Transverse colon (tissue), 4 donors: ENCODE results near the gene TOX4. TPM values are rescaled to one million over a fixed set of nuclear protein-coding genes. Genes with fewer than 3 reads are reported as not detected.

Experiments used
- DNase-seq: peaks from one replicate; pipeline ENCODE4 v3.0.0-alpha.2; 2019
- H3K27ac ChIP-seq, 4 donors: fragments of 200-600 bp; sonication (generic); 2 replicates each; pipeline ENCODE4 v1.5.1; 2016 to 2018; ENCODE audit warnings: inconsistent platforms in 4 of 4
- H3K27me3 ChIP-seq: fragments of 200-600 bp; sonication (generic); 2 replicates; pipeline ENCODE4 v1.5.1; 2017; ENCODE audit warnings: inconsistent platforms
- H3K36me3 ChIP-seq, 4 donors: fragments of 200-600 bp; sonication (generic); 2 replicates each; pipeline ENCODE4 v1.5.1; 2017 to 2019; ENCODE audit warnings: inconsistent platforms in 4 of 4
- H3K4me1 ChIP-seq, 4 donors: fragments of 200-600 bp; sonication (generic); 2 replicates each; pipeline ENCODE4 v1.5.1; 2017 to 2020; ENCODE audit warnings: inconsistent platforms in 4 of 4
- H3K4me3 ChIP-seq, 4 donors: fragments of 200-600 bp; sonication (generic); 1 replicate in 1 of 4; 2 replicates in 3 of 4; pipeline versions ENCODE4 v1.5.1 to v1.6.1; 2017 to 2019; ENCODE audit warnings: inconsistent platforms in 4 of 4
- H3K9me3 ChIP-seq, 2 donors: fragments of 200-600 bp; sonication (generic); 2 replicates each; pipeline ENCODE4 v1.5.1; 2017 to 2019; ENCODE audit warnings: inconsistent platforms in 2 of 2
- EP300 ChIP-seq: sonication (generic); formaldehyde crosslinking; IDR thresholded peaks from one replicate; pipeline ENCODE4 v1.6.1; 2017; ENCODE audit warnings: antibody characterized with exemption, low read depth
- POLR2A ChIP-seq: fragments of 450-650 bp; IDR thresholded peaks from one replicate; pipeline ENCODE4 v1.6.1; 2016; ENCODE audit warnings: antibody characterized with exemption, mild to moderate bottlenecking, moderate library complexity
- POLR2AphosphoS5 ChIP-seq, 3 donors: sonication (generic); formaldehyde crosslinking; IDR thresholded peaks; one replicate each; pipeline ENCODE4 v1.6.1; 2016; ENCODE audit warnings: antibody characterized with exemption in 3 of 3
- WGBS, 2 donors: methylation state at CpG; one replicate each; pipeline ENCODE4 v1.1.5; 2018; ENCODE audit warnings: low coverage in 1 of 2; 5-methylcytosine and 5-hydroxymethylcytosine counted together
- in situ Hi-C, 4 donors: fragments of 200-750 bp; cut with MboI; loops; one replicate each; pipeline versions ENCODE4 v1.15.0 to v1.15.1; 2017; ENCODE audit warnings: low sequenced_read_pairs in 3 of 4, low pct_ligation_motif_present in 1 of 4, low pct_unique_long_range_greater_than_20kb in 1 of 4
- intact Hi-C: fragments of 100-400 bp; cut with DNase I; formaldehyde crosslinking; loops from one replicate; pipeline ENCODE4 v1.15.1; 2023; ENCODE audit warnings: low total_unique reads
- total RNA-seq, 4 donors: library from RNA; depleted of rRNA; stranded (reverse); fragments of >200 nt; gene quantifications; one replicate each; pipeline ENCODE4 v1.1.0, GENCODE V29; 2016
- TF ChIP-seq, protein P1 (sequence below), 5 experiments: fragments of 200-600 bp in 3 of 5; fragments of 450-650 bp in 2 of 5; sonication (generic) in 3 of 5; IDR thresholded peaks; 1 replicate in 2 of 5; 2 replicates in 3 of 5; pipeline ENCODE4 v1.5.1; 2016 to 2017; ENCODE audit warnings: antibody characterized with exemption in 5 of 5, inconsistent platforms in 3 of 5, mild to moderate bottlenecking in 2 of 5, moderate library complexity in 1 of 5

The TOX4 gene
- total RNA-seq, 4 donors from 2014 or later, result 30.8 to 76.7 (median 51.5) TPM

DNA sequence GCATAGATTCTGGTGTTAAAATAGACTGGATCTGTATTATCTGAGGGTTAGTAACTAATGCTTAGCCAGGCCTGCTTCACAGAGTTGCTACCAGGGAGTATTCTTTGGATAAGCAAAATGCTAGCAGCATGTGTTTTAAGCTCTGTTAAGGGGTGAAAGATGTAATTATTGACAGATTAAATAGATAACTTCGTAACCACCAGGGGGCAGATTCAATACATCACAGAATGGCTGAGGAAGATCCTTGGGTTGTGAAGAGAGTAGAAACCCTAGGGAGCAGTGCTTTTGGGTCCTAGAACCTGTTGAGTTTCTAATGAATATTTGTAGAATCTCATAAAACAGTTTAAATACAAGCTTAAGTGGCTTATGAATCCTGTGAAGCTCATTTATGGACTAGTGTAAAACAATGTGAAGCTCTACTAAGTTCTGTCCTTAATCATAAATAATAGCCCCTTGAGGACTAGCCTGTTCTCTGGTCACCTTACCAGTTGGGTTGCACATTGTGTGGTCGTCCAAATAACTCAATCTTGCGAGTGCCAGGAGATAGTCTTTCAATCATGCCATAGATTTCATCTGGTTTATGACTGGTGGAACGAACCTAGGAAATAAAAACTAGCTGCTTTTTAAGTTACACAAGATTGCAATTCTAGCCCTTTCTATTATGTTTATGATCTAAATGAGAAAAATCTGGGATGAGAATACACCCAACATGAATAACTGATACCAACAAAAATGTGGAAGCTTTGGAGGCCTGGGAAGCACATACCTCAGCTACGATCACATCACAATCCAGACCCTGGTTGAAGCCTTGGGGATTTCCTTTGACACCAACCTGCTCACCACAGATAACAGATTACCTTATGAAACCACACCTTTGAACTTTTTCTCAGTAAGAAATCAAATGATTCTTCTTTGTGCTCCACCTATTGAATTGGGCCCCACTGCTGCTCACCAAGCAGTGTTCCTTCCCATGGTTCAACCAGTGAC lies 21.8 kb downstream of the TOX4 start:
- Histone ChIP-seq H3K36me3 (peaks cover 0 to 67% (median 29%) of the 10 kb centered on the region in 4 donors), H3K27ac (peak overlapping the region in 1 of 4 donors; percentile 2), H3K9me3 (no peaks in the 10 kb centered on the region), H3K4me1 (no peaks in the 10 kb centered on the region), H3K4me3 (no peak overlapping the region), H3K27me3 (no peaks in the 10 kb centered on the region)
- TF ChIP-seq EP300 (no peak), POLR2AphosphoS5 (IDR thresholded peaks at IDR 0.05) (no peak), POLR2A (no peak)
- TF ChIP-seq, protein P1, sequence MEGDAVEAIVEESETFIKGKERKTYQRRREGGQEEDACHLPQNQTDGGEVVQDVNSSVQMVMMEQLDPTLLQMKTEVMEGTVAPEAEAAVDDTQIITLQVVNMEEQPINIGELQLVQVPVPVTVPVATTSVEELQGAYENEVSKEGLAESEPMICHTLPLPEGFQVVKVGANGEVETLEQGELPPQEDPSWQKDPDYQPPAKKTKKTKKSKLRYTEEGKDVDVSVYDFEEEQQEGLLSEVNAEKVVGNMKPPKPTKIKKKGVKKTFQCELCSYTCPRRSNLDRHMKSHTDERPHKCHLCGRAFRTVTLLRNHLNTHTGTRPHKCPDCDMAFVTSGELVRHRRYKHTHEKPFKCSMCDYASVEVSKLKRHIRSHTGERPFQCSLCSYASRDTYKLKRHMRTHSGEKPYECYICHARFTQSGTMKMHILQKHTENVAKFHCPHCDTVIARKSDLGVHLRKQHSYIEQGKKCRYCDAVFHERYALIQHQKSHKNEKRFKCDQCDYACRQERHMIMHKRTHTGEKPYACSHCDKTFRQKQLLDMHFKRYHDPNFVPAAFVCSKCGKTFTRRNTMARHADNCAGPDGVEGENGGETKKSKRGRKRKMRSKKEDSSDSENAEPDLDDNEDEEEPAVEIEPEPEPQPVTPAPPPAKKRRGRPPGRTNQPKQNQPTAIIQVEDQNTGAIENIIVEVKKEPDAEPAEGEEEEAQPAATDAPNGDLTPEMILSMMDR (IDR thresholded peaks at IDR 0.05), result peak; percentile 42 to 56 (median 48)
- intact Hi-C loops (no loop called here), in situ Hi-C loops (no loop called here)
- DNase-seq, result no peak
- WGBS, 2 donors, result 39 to 60% methylated on average over 3 to 5 of the region's 5 CpGs

DNA sequence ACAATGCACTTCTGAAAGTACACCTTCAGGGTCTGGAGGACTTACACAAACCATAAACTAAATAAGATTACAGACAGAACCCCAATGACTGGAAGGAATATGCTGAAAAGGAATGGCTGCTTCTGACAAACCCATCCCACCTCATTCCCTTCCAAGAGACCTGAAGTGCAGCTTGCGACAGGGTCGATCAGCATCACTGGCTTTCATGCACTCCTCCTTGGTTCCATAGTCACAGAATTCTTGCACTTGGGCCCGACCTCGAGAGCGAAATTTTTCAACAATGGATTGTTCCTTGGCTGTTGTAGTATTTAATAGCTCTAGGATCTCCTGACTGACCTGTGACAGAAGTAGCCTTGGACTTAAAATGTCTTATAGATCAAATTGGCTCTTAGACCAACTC lies 24.6 kb downstream of the TOX4 start:
- H3K4me3 ChIP-seq, result no peak overlapping the region
- H3K4me1 ChIP-seq, result peaks cover 0 to 7% (median 0%) of the 10 kb centered on the region in 4 donors
- no peak overlapping the region for H3K27ac ChIP-seq
- no peak for DNase-seq
- no peaks in the 10 kb centered on the region for H3K27me3 ChIP-seq
- TF ChIP-seq, protein P1 (IDR thresholded peaks at IDR 0.05), result no peak
- no peak for TF ChIP-seq POLR2A
- TF ChIP-seq EP300, result no peak
- no peak for TF ChIP-seq POLR2AphosphoS5 (IDR thresholded peaks at IDR 0.05)
- no peaks in the 10 kb centered on the region for H3K9me3 ChIP-seq
- H3K36me3 ChIP-seq, result peaks cover 0 to 48% (median 20%) of the 10 kb centered on the region in 4 donors
- intact Hi-C loops (no loop called here), in situ Hi-C loops (no loop called here)
- 92 to 98% methylated on average over 5 of the region's 5 CpGs for WGBS, 2 donors

DNA sequence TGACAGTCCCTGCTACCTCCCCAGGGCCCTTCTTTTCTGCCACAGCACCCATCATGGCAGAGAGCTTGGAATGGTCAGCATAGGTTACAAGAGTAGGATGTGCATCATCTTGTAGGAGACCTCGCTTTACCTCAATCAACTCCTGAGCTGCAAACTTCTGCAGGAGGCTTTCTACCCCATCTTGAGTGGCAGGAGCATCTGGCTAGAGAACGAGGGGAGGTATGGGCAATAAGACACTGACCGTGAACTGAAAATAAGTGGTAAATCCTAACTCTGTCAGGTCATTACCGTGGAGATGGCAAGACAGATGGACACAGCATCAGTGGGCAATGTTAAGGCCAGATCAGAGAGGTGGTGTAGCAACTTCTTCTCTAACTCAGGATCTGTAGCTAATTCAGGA lies 26.4 kb downstream of the TOX4 start:
- Histone ChIP-seq H3K4me1 (peaks cover 0 to 7% (median 0%) of the 10 kb centered on the region in 4 donors), H3K4me3 (no peak overlapping the region), H3K27ac (no peak overlapping the region), H3K27me3 (no peaks in the 10 kb centered on the region), H3K9me3 (no peaks in the 10 kb centered on the region), H3K36me3 (peaks cover 0 to 37% (median 15%) of the 10 kb centered on the region in 4 donors)
- in situ Hi-C loops (no loop called here), intact Hi-C loops (no loop called here)
- DNase-seq, result no peak
- TF ChIP-seq EP300 (no peak), POLR2AphosphoS5 (IDR thresholded peaks at IDR 0.05) (no peak)
- TF ChIP-seq, protein P1 (IDR thresholded peaks at IDR 0.05), result no peak
- 85% methylated on average over 4 of the region's 4 CpGs; no CpG with 5 or more reads in 1 of the 2 donors for WGBS, 2 donors

DNA sequence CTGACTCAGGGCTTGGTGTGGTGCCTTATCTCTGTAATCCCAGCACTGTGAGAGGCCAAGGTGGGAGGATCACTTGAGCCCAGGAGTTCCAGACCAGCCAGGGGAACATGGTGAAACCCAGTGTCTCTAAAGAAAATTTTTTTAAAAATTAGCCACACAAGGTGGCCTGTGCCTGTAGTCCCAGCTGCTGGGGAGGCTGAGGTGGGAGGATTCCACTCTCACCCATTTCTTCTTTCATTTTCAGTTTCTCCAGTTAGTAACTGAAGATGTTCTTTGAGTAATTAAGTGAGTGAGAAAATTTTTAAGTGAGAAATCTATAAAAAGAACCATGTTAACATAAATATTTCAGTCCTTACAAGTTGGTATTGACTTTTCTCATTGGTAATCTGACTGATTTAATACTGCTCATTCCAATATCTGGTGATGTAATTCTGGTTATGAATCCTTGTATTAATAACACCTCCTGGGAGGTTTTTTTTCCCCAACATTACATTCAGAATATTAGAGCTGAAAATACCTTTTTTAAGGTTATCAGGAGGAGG lies 28.1 kb downstream of the TOX4 start:
- Histone ChIP-seq H3K9me3 (no peaks in the 10 kb centered on the region), H3K4me3 (no peak overlapping the region), H3K4me1 (peaks cover under 1 to 19% (median 12%) of the 10 kb centered on the region in 4 donors), H3K36me3 (peaks cover 0 to 24% (median 8%) of the 10 kb centered on the region in 4 donors), H3K27ac (no peak overlapping the region), H3K27me3 (no peaks in the 10 kb centered on the region)
- TF ChIP-seq EP300 (no peak), POLR2AphosphoS5 (IDR thresholded peaks at IDR 0.05) (no peak), POLR2A (no peak)
- TF ChIP-seq, protein P1 (IDR thresholded peaks at IDR 0.05), result no peak
- no peak for DNase-seq
- intact Hi-C loops, result no loop called here
- in situ Hi-C loops, result no loop called here
